Coronary artery (tissue), 2 donors: Measurements from ENCODE around the gene TRMT112.
A peak's percentile ranks its signal among the peaks of the same experiment; 100 is the strongest.

Experiments
- DNase-seq: peaks from one replicate; pipeline ENCODE4 v3.0.0-alpha.2; 2017; ENCODE audit warnings: low spot score
- H3K27ac ChIP-seq, 2 donors: fragments of 200-600 bp; sonication (generic); one replicate each; pipeline ENCODE4 v1.5.1; 2016 to 2019
- H3K4me3 ChIP-seq: fragments of 200-600 bp; sonication (generic); 2 replicates; pipeline ENCODE4 v1.5.1; 2016; ENCODE audit warnings: mild to moderate bottlenecking, moderate library complexity
- TF ChIP-seq, protein P1 (sequence below): fragments of 200-600 bp; sonication (generic); IDR thresholded peaks from one replicate; pipeline ENCODE4 v1.5.1; 2019; ENCODE audit warnings: antibody characterized with exemption

The TRMT112 gene

DNA sequence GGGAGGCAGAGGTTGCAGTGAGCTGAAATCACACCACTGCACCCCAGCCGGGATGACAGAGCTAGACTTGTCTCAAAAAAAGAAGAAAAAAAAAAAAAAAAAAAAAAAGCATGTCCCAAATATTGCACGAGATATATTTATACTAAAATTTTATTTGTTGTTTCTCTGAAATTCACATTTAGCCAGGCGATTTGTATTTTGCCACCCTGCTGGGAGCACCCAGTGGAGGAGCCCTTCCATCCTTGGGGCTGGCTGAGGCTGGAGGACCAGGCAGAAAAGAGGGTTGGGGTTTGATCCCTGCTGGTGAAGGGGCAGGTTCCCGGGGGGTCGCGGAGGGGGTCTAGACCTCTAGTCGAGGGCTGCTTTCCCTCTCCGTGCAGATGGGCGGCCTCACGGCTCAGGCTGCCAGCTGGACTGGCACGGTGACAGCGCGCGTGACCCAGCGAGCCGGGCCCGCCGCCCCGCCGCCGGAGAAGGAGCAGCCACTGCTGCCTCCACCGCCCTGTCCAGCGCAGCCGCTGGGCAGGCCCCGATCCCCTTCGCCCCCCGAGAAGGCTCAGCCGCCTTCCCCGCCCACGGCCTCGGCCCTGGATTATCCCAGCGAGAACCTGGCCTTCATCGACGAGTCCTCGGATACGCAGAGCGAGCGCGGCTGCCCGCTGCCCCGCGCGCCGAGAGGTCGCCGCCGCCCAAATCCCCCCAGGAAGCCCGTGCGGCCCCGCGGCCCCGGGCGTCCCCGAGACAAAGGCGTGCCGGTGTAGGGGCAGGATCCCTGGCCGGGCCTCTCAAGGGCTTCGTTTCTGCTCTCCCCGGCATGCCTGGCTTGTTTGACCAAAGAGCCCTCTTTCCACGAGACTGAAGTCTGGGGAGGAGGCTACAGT, 18.2 kb downstream of the TRMT112 start:
- peak overlapping the region in 1 of 2 donors; percentile 6 for H3K27ac ChIP-seq
- H3K4me3 ChIP-seq = peak overlapping the region; percentile 74
- TF ChIP-seq, protein P1, sequence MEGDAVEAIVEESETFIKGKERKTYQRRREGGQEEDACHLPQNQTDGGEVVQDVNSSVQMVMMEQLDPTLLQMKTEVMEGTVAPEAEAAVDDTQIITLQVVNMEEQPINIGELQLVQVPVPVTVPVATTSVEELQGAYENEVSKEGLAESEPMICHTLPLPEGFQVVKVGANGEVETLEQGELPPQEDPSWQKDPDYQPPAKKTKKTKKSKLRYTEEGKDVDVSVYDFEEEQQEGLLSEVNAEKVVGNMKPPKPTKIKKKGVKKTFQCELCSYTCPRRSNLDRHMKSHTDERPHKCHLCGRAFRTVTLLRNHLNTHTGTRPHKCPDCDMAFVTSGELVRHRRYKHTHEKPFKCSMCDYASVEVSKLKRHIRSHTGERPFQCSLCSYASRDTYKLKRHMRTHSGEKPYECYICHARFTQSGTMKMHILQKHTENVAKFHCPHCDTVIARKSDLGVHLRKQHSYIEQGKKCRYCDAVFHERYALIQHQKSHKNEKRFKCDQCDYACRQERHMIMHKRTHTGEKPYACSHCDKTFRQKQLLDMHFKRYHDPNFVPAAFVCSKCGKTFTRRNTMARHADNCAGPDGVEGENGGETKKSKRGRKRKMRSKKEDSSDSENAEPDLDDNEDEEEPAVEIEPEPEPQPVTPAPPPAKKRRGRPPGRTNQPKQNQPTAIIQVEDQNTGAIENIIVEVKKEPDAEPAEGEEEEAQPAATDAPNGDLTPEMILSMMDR = no peak
- no peak for DNase-seq

- no peak overlapping the region for H3K27ac ChIP-seq
- H3K4me3 ChIP-seq = no peak overlapping the region
- TF ChIP-seq, protein P1 = no peak
- DNase-seq = no peak
Observed at GRCh38 chr11:64297699-64298358, 19.5 kb downstream of the TRMT112 start.

DNA sequence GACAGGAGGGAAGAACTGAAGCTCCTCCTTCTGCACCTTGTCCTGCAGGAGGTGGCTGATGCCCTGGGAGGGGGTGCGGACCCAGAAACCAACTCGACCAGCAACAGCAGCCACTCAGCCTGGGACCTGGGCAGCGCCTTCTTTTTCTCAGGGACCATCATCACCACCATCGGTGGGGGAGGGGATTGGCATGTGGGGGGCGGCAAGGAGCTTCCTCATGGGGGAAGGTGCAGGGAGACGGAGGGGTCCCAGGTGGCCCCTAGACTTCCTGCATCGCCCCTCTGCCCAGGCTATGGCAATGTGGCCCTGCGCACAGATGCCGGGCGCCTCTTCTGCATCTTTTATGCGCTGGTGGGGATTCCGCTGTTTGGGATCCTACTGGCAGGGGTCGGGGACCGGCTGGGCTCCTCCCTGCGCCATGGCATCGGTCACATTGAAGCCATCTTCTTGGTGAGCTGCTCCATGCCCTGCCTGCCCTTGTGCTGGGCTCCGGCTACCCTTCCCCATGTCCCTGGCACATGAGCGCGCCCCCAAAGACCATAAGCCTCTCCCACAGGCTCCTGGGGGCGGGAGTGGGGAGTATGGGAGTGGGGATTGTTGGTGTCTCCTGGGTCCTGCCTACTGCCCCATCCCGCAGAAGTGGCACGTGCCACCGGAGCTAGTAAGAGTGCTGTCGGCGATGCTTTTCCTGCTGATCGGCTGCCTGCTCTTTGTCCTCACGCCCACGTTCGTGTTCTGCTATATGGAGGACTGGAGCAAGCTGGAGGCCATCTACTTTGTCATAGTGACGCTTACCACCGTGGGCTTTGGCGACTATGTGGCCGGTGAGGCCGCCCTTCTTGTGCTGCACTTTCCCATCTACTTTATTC, 20.3 kb downstream of the TRMT112 start:
- H3K27ac ChIP-seq = no peak overlapping the region
- no peak overlapping the region for H3K4me3 ChIP-seq
- TF ChIP-seq, protein P1 = no peak
- no peak for DNase-seq

- no peak for DNase-seq
Observed at GRCh38 chr11:64296236-64296635, 21.1 kb downstream of the TRMT112 start.

GRCh38 chr11:64295760-64296159, 21.6 kb downstream of the TRMT112 start:
- Histone ChIP-seq H3K4me3 (no peak overlapping the region), H3K27ac (no peak overlapping the region)
- TF ChIP-seq, protein P1 = no peak
- no peak for DNase-seq

More at GRCh38 chr11:64296236-64296635, 21.1 kb downstream of the TRMT112 start:
- TF ChIP-seq, protein P1 = no peak
- Histone ChIP-seq H3K27ac (no peak overlapping the region), H3K4me3 (no peak overlapping the region)

DNA sequence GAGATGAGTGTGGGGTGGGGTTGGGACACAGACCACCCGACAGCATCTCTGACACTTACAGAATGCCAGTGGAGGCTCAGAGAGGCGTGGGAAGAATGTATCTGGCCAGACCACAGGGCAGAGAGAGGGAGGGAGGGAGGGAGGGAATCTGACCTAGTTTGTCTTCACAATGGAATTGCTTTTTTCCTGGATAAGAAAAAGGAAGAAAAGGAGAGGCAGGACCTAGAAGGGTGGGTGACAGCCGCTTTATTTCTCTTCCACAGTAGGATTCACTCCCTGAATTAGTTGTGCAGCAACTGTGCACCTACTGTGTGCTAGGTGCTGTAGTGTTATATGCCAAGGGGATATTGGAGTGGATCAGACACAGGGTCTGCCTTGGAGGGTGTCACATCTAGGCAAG, 22.6 kb downstream of the TRMT112 start:
- Histone ChIP-seq H3K4me3 (no peak overlapping the region), H3K27ac (no peak overlapping the region)
- TF ChIP-seq, protein P1 = no peak
- no peak for DNase-seq
